Endothelial cell of umbilical vein (primary cell): ENCODE measurements around the gene CEACAM5. TPM values are rescaled to one million over a fixed set of nuclear protein-coding genes. Genes with fewer than 3 reads are reported as not detected.

Source experiments
- BruUV-seq: library from RNA; stranded (reverse); fragments of 400-500 nt; replicated peaks from 2 replicates; lab custom pipeline; 2021; lab: Mats Ljungman, UMichigan
- CTCF ChIA-PET: fragments of 300-600, 350-600 bp; sonication (Branson Sonifier 250); formaldehyde crosslinking; loops from one replicate; lab custom pipeline; 2021; ENCODE audit warnings: antibody characterized with exemption, inconsistent platforms; lab: Charles Lee
- POLR2A ChIA-PET: fragments of 300-600, 350-600 bp; sonication (Branson Sonifier 250); formaldehyde crosslinking; loops from one replicate; lab custom pipeline; 2021; ENCODE audit warnings: antibody characterized with exemption, inconsistent platforms; lab: Charles Lee
- DNase-seq: peaks from one replicate; pipeline ENCODE4 v3.0.0-alpha.2; 2011; ENCODE audit warnings: low read depth, low spot score
- FAIRE-seq: peaks from 2 replicates; lab custom pipeline; 2011; peaks lifted over from hg19 to GRCh38; lab: Jason Lieb, UNC
- H2AFZ ChIP-seq: 2 replicates; pipeline ENCODE4 v1.6.0; 2012; ENCODE audit warnings: low read depth, low read length, control low read depth, inconsistent platforms
- H3K27ac ChIP-seq: 2 replicates; pipeline ENCODE4 v1.5.1; 2011; ENCODE audit warnings: low read depth, mild to moderate bottlenecking, control low read depth, low read length, moderate library complexity; ENCODE audit not compliant: insufficient read depth
- H3K27me3 ChIP-seq, 2 experiments: 2 replicates each; pipeline versions ENCODE4 v1.6.0 to v1.6.1; 2011; ENCODE audit warnings: low read length in 2 of 2, mixed read lengths in 1 of 2; ENCODE audit not compliant: control insufficient read depth in 2 of 2, insufficient read depth in 2 of 2
- H3K36me3 ChIP-seq, 2 experiments: 2 replicates in 1 of 2; 3 replicates in 1 of 2; pipeline ENCODE4 v1.5.1; 2011; ENCODE audit warnings: low read length in 2 of 2, mild to moderate bottlenecking in 1 of 2, moderate library complexity in 1 of 2; ENCODE audit not compliant: control insufficient read depth in 2 of 2, insufficient read depth in 2 of 2; ENCODE audit errors: extremely low read depth in 1 of 2
- H3K4me1 ChIP-seq: 3 replicates; pipeline ENCODE4 v1.5.1; 2011; ENCODE audit warnings: mild to moderate bottlenecking, low read length; ENCODE audit not compliant: control insufficient read depth, insufficient read depth; ENCODE audit errors: extremely low read depth
- H3K4me2 ChIP-seq: 2 replicates; pipeline ENCODE4 v1.6.1; 2011; ENCODE audit warnings: low read length, control low read depth, mixed read lengths; ENCODE audit not compliant: insufficient read depth
- H3K4me3 ChIP-seq, 3 experiments: fragments of 200-600 bp in 1 of 3; sonication (generic), shearing (Covaris generic) in 1 of 3; replicated peaks in 1 of 3; 2 replicates each; pipeline ENCODE4 v1.5.1; 2011 to 2016; ENCODE audit warnings: control low read depth in 3 of 3, low read length in 3 of 3, mild to moderate bottlenecking in 2 of 3, inconsistent platforms in 1 of 3, low read depth in 1 of 3, moderate library complexity in 1 of 3; ENCODE audit not compliant: insufficient read depth in 1 of 3
- H3K79me2 ChIP-seq: 2 replicates; pipeline ENCODE4 v1.6.0; 2012; ENCODE audit warnings: low read length, inconsistent platforms; ENCODE audit not compliant: control insufficient read depth, insufficient read depth
- H3K9ac ChIP-seq: replicated peaks from 2 replicates; pipeline ENCODE3; 2011; ENCODE audit warnings: low read length, control low read depth; ENCODE audit not compliant: insufficient read depth; ENCODE audit errors: extremely low read depth
- H3K9me1 ChIP-seq: replicated peaks from 3 replicates; pipeline ENCODE4 v1.6.0; 2011; ENCODE audit warnings: mild to moderate bottlenecking, low read length; ENCODE audit not compliant: control insufficient read depth, insufficient read depth; ENCODE audit errors: extremely low read depth
- H3K9me3 ChIP-seq: replicated peaks from 2 replicates; pipeline ENCODE4 v1.5.1; 2012; ENCODE audit warnings: low read length, inconsistent platforms; ENCODE audit not compliant: control insufficient read depth, insufficient read depth
- H4K20me1 ChIP-seq: replicated peaks from 2 replicates; pipeline ENCODE3; 2011; ENCODE audit warnings: mild to moderate bottlenecking, low read length; ENCODE audit not compliant: control insufficient read depth, insufficient read depth; ENCODE audit errors: extremely low read depth
- CTCF ChIP-seq, 2 donors: IDR thresholded peaks; 1 replicate in 1 of 2; 2 replicates in 1 of 2; pipeline ENCODE4 v1.5.1; 2011; ENCODE audit warnings: low read length in 2 of 2, mild to moderate bottlenecking in 2 of 2, moderate library complexity in 2 of 2, control low read depth in 1 of 2, inconsistent platforms in 1 of 2, low read depth in 1 of 2; ENCODE audit not compliant: insufficient read depth in 1 of 2; ENCODE audit errors: extremely low read depth in 1 of 2
- EZH2 ChIP-seq: IDR thresholded peaks from 2 replicates; pipeline ENCODE4 v1.6.1; 2012; ENCODE audit warnings: borderline replicate concordance, low read depth, mild to moderate bottlenecking, moderate library complexity, low read length, inconsistent platforms; ENCODE audit not compliant: severe bottlenecking
- FOS ChIP-seq: IDR thresholded peaks from 2 replicates; pipeline ENCODE4 v1.6.1; 2011; ENCODE audit warnings: mild to moderate bottlenecking, low read length, moderate library complexity, borderline replicate concordance; ENCODE audit not compliant: insufficient read depth
- GATA2 ChIP-seq: IDR thresholded peaks from 2 replicates; pipeline ENCODE4 v1.7.0; 2011; ENCODE audit warnings: low read depth, mild to moderate bottlenecking, moderate library complexity, mixed read lengths, low read length; ENCODE audit not compliant: insufficient read length, insufficient read depth
- JUN ChIP-seq: IDR thresholded peaks from 2 replicates; pipeline ENCODE4 v1.6.1; 2011; ENCODE audit warnings: borderline replicate concordance, low read depth; ENCODE audit not compliant: insufficient read length, insufficient read depth
- MAX ChIP-seq: IDR thresholded peaks from 2 replicates; pipeline ENCODE4 v1.6.1; 2011; ENCODE audit not compliant: insufficient read depth, insufficient read length
- MYC ChIP-seq: IDR thresholded peaks from one replicate; pipeline ENCODE4 v1.6.1; 2011; ENCODE audit warnings: mild to moderate bottlenecking, low read depth, low read length
- POLR2A ChIP-seq: IDR thresholded peaks from 2 replicates; pipeline ENCODE4 v1.6.1; 2012; ENCODE audit warnings: low read depth, mild to moderate bottlenecking, control low read depth, low read length
- POLR2AphosphoS5 ChIP-seq: IDR thresholded peaks from 2 replicates; pipeline ENCODE4 v1.6.1; 2012; ENCODE audit warnings: low read depth, mild to moderate bottlenecking, control low read depth, low read length, moderate library complexity; ENCODE audit not compliant: insufficient read depth
- dilution Hi-C: fragments of 300-500 bp; cut with MboI; formaldehyde crosslinking; loops from one replicate; pipeline ENCODE4 v1.15.0; 2019; ENCODE audit warnings: low sequenced_read_pairs; ENCODE audit not compliant: extremely low pct_ligation_motif_present
- intact Hi-C: fragments of 100-400 bp; cut with micrococcal nuclease; formaldehyde crosslinking; loops from one replicate; pipeline ENCODE4 v1.10.0; 2022
- polyA plus RNA-seq, 4 experiments: library from polyadenylated mRNA; depleted of rRNA in 3 of 4; stranded (reverse) in 3 of 4; unstranded in 1 of 4; fragments of >200 nt; gene quantifications; 2 replicates each; pipeline versions ENCODE4 v1.2.1 to v1.2.3, GENCODE V29; 2011 to 2012; ENCODE audit warnings: missing spikeins in 1 of 4
- total RNA-seq: library from RNA; stranded (reverse); gene quantifications from 2 replicates; pipeline ENCODE4 v1.2.3, GENCODE V29; 2021

CEACAM5 gene
- total and polyA plus RNA-seq, 2 donors (not counting 3 experiments of a cell fraction or from before 2014, with no cell fraction given), result not detected

GRCh38 chr19:41682437-41682836, 26.0 kb upstream of the CEACAM5 start:
- Histone ChIP-seq H3K27ac (no peak overlapping the region), H3K79me2 (no peaks in the 10 kb centered on the region), H4K20me1 (no peaks in the 10 kb centered on the region), H3K27me3 (peaks cover under 1 to 3% of the 10 kb centered on the region in 2 experiments), H3K4me1 (no peaks in the 10 kb centered on the region), H3K9ac (no peak overlapping the region), H2AFZ (no peak overlapping the region), H3K9me1 (no peaks in the 10 kb centered on the region), H3K4me3 (no peak overlapping the region), H3K36me3 (no peaks in the 10 kb centered on the region), H3K9me3 (no peaks in the 10 kb centered on the region), H3K4me2 (no peak overlapping the region)
- dilution Hi-C loops, result no loop called here
- no peak for DNase-seq
- no peak for FAIRE-seq
- TF ChIP-seq CTCF (IDR thresholded peaks at IDR 0.05; ENCODE audit: extremely low read depth in 1 of 2, insufficient read depth in 1 of 2, low read depth in 1 of 2, low read length in 2 of 2) (no peak), POLR2AphosphoS5 (no peak), GATA2 (no peak), EZH2 (no peak), MAX (no peak), FOS (no peak), JUN (no peak), POLR2A (no peak), MYC (no peak)
- intact Hi-C loops, result no loop called here
- ChIA-PET POLR2A (no interaction called here), CTCF (interaction anchor here (0.9 to 1.7 kb wide), 4 partner anchors 9 to 40 kb away, joined by 3 to 6 read pairs (median 4); no protein-coding TSS in a partner anchor)
- BruUV-seq, result no TSS peak
